ENCODE results near the gene SOBP. TPM values are rescaled to one million over a fixed set of nuclear protein-coding genes. Genes with fewer than 3 reads are reported as not detected.

The SOBP gene
- total RNA-seq, 1 experiment from 2014 or later: 10.1 TPM

DNA sequence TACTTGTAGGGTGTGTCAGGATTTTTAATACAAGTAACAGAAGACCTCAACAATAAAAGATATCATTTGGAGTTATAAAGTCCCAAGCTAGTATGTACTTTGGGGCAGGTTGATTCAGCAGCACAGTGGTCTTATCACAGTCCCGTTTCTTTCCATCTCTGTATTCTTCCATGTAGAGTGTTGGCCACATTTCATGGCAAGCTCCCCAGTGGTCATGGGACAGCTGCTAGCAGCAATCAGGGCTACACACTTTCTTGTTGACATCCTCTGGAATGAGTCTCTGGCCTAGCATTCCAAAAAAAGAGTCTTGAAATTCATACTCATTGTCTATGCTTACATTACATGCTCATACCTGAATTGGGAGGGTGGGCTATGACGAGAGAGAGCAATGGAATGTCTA lies 53.2 kb downstream of the SOBP start (continued):
- TF ChIP-seq, protein P1, sequence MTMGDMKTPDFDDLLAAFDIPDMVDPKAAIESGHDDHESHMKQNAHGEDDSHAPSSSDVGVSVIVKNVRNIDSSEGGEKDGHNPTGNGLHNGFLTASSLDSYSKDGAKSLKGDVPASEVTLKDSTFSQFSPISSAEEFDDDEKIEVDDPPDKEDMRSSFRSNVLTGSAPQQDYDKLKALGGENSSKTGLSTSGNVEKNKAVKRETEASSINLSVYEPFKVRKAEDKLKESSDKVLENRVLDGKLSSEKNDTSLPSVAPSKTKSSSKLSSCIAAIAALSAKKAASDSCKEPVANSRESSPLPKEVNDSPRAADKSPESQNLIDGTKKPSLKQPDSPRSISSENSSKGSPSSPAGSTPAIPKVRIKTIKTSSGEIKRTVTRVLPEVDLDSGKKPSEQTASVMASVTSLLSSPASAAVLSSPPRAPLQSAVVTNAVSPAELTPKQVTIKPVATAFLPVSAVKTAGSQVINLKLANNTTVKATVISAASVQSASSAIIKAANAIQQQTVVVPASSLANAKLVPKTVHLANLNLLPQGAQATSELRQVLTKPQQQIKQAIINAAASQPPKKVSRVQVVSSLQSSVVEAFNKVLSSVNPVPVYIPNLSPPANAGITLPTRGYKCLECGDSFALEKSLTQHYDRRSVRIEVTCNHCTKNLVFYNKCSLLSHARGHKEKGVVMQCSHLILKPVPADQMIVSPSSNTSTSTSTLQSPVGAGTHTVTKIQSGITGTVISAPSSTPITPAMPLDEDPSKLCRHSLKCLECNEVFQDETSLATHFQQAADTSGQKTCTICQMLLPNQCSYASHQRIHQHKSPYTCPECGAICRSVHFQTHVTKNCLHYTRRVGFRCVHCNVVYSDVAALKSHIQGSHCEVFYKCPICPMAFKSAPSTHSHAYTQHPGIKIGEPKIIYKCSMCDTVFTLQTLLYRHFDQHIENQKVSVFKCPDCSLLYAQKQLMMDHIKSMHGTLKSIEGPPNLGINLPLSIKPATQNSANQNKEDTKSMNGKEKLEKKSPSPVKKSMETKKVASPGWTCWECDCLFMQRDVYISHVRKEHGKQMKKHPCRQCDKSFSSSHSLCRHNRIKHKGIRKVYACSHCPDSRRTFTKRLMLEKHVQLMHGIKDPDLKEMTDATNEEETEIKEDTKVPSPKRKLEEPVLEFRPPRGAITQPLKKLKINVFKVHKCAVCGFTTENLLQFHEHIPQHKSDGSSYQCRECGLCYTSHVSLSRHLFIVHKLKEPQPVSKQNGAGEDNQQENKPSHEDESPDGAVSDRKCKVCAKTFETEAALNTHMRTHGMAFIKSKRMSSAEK (CRISPR knock-in tag; IDR thresholded peaks at IDR 0.05; ENCODE audit: borderline replicate concordance): no peak
- TF ChIP-seq EMX1 (CRISPR knock-in tag; IDR thresholded peaks at IDR 0.05) (no peak), ZNF232 (CRISPR knock-in tag; IDR thresholded peaks at IDR 0.05) (no peak), TEAD4 (CRISPR knock-in tag; IDR thresholded peaks at IDR 0.05) (no peak)

DNA sequence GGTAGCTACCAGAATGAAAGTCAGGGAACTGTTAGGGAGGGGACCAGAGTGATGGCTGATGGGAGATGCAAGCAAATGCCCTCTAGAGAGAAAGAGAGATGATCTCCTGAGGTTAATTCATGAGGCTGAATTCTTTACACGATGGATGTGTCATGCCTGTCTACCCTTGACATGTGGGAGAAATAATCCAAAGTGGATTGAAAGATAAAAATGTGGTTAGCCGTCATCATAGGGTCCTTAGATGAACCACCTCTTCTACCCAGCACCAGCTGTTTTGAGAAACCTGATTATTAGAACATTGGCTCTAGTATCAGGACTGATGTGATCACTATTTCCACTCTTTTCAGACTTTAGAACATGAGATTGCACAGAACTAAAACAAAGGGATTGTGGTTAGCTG lies 53.6 kb downstream of the SOBP start:
- no peak for DNase-seq (ENCODE audit: low spot score)
- Mint-ChIP-seq H3K4me3 (no peak overlapping the region), H3K36me3 (no peaks in the 10 kb centered on the region), H3K27ac (no peak overlapping the region), H3K4me1 (peaks cover 33% of the 10 kb centered on the region), H3K9me3 (no peaks in the 10 kb centered on the region), H3K27me3 (ENCODE audit: low read depth) (no peaks in the 10 kb centered on the region)
- POLR2A ChIA-PET: no interaction called here
- TF ChIP-seq, protein P2, sequence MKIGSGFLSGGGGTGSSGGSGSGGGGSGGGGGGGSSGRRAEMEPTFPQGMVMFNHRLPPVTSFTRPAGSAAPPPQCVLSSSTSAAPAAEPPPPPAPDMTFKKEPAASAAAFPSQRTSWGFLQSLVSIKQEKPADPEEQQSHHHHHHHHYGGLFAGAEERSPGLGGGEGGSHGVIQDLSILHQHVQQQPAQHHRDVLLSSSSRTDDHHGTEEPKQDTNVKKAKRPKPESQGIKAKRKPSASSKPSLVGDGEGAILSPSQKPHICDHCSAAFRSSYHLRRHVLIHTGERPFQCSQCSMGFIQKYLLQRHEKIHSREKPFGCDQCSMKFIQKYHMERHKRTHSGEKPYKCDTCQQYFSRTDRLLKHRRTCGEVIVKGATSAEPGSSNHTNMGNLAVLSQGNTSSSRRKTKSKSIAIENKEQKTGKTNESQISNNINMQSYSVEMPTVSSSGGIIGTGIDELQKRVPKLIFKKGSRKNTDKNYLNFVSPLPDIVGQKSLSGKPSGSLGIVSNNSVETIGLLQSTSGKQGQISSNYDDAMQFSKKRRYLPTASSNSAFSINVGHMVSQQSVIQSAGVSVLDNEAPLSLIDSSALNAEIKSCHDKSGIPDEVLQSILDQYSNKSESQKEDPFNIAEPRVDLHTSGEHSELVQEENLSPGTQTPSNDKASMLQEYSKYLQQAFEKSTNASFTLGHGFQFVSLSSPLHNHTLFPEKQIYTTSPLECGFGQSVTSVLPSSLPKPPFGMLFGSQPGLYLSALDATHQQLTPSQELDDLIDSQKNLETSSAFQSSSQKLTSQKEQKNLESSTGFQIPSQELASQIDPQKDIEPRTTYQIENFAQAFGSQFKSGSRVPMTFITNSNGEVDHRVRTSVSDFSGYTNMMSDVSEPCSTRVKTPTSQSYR (CRISPR knock-in tag; IDR thresholded peaks at IDR 0.05): no peak
- TF ChIP-seq, protein P3, sequence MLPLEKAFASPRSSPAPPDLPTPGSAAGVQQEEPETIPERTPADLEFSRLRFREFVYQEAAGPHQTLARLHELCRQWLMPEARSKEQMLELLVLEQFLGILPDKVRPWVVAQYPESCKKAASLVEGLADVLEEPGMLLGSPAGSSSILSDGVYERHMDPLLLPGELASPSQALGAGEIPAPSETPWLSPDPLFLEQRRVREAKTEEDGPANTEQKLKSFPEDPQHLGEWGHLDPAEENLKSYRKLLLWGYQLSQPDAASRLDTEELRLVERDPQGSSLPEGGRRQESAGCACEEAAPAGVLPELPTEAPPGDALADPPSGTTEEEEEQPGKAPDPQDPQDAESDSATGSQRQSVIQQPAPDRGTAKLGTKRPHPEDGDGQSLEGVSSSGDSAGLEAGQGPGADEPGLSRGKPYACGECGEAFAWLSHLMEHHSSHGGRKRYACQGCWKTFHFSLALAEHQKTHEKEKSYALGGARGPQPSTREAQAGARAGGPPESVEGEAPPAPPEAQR (CRISPR knock-in tag; IDR thresholded peaks at IDR 0.05): no peak
- TF ChIP-seq, protein P4, sequence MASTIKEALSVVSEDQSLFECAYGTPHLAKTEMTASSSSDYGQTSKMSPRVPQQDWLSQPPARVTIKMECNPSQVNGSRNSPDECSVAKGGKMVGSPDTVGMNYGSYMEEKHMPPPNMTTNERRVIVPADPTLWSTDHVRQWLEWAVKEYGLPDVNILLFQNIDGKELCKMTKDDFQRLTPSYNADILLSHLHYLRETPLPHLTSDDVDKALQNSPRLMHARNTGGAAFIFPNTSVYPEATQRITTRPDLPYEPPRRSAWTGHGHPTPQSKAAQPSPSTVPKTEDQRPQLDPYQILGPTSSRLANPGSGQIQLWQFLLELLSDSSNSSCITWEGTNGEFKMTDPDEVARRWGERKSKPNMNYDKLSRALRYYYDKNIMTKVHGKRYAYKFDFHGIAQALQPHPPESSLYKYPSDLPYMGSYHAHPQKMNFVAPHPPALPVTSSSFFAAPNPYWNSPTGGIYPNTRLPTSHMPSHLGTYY (CRISPR knock-in tag; IDR thresholded peaks at IDR 0.05): no peak
- TF ChIP-seq, protein P5, sequence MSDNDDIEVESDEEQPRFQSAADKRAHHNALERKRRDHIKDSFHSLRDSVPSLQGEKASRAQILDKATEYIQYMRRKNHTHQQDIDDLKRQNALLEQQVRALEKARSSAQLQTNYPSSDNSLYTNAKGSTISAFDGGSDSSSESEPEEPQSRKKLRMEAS (CRISPR knock-in tag; IDR thresholded peaks at IDR 0.05): no peak
- TF ChIP-seq ZNF219 (CRISPR knock-in tag; IDR thresholded peaks at IDR 0.05; ENCODE audit: borderline replicate concordance) (no peak), ZNF671 (CRISPR knock-in tag; IDR thresholded peaks at IDR 0.05) (no peak), CREB1 (CRISPR knock-in tag; IDR thresholded peaks at IDR 0.05) (no peak), TEAD1 (CRISPR knock-in tag; IDR thresholded peaks at IDR 0.05) (no peak), OVOL2 (CRISPR knock-in tag; IDR thresholded peaks at IDR 0.05; ENCODE audit: borderline replicate concordance) (no peak)
- TF ChIP-seq, protein P6, sequence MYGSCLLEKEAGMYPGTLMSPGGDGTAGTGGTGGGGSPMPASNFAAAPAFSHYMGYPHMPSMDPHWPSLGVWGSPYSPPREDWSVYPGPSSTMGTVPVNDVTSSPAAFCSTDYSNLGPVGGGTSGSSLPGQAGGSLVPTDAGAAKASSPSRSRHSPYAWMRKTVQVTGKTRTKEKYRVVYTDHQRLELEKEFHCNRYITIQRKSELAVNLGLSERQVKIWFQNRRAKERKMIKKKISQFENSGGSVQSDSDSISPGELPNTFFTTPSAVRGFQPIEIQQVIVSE (CRISPR knock-in tag; IDR thresholded peaks at IDR 0.05; ENCODE audit: borderline replicate concordance): no peak
- TF ChIP-seq, protein P7, sequence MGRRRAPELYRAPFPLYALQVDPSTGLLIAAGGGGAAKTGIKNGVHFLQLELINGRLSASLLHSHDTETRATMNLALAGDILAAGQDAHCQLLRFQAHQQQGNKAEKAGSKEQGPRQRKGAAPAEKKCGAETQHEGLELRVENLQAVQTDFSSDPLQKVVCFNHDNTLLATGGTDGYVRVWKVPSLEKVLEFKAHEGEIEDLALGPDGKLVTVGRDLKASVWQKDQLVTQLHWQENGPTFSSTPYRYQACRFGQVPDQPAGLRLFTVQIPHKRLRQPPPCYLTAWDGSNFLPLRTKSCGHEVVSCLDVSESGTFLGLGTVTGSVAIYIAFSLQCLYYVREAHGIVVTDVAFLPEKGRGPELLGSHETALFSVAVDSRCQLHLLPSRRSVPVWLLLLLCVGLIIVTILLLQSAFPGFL (CRISPR knock-in tag; IDR thresholded peaks at IDR 0.05; ENCODE audit: borderline replicate concordance): no peak
- TF ChIP-seq, protein P8, sequence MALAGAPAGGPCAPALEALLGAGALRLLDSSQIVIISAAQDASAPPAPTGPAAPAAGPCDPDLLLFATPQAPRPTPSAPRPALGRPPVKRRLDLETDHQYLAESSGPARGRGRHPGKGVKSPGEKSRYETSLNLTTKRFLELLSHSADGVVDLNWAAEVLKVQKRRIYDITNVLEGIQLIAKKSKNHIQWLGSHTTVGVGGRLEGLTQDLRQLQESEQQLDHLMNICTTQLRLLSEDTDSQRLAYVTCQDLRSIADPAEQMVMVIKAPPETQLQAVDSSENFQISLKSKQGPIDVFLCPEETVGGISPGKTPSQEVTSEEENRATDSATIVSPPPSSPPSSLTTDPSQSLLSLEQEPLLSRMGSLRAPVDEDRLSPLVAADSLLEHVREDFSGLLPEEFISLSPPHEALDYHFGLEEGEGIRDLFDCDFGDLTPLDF (CRISPR knock-in tag; IDR thresholded peaks at IDR 0.05): no peak
- no peak for ATAC-seq
- CTCF ChIA-PET: no interaction called here

Data from WTC11 (cell line).